ENCODE results near the gene NDUFB2. TPM values are rescaled to one million over a fixed set of nuclear protein-coding genes. Genes with fewer than 3 reads are reported as not detected.
A peak's percentile ranks its signal among the peaks of the same experiment; 100 is the strongest.
"Not testable (repeated sequence)": the region's sequence is repeated elsewhere in the genome, so short reads cannot be mapped to it uniquely, and the experiment has no call there.

Gene NDUFB2
- polyA plus RNA-seq (2013, experiment 1 of 2; ENCODE audit: insufficient read length): 185 TPM
- 170 TPM for polyA plus RNA-seq (2013, experiment 2 of 2; ENCODE audit: insufficient read length)

- DNase-seq: peak; percentile 84
Observed at GRCh38 chr7:140696680-140697446, at the start of gene NDUFB2. TSS of gene NDUFB2 (plus strand) at chr7:140696708. CDS start at chr7:140696745, 37 bp downstream.

- peak; percentile 54 for DNase-seq
Observed at GRCh38 chr7:140646931-140647647, 49.4 kb upstream of the NDUFB2 start.

GRCh38 chr7:140649556-140650205 lies 46.8 kb upstream of the NDUFB2 start:
- peak; percentile 50 for DNase-seq

GRCh38 chr7:140650367-140650766 lies 46.1 kb upstream of the NDUFB2 start:
- no peak for DNase-seq

- DNase-seq: peak; percentile 84
Observed at GRCh38 chr7:140653319-140654108, 43.0 kb upstream of the NDUFB2 start.

GRCh38 chr7:140654109-140654387 lies 42.5 kb upstream of the NDUFB2 start:
- no peak for DNase-seq

GRCh38 chr7:140654661-140655060 lies 41.8 kb upstream of the NDUFB2 start:
- no peak for DNase-seq

- DNase-seq: no peak
Observed at GRCh38 chr7:140655511-140656408, 40.7 kb upstream of the NDUFB2 start.

GRCh38 chr7:140656548-140657515 lies 39.7 kb upstream of the NDUFB2 start:
- DNase-seq: peak; percentile 64

GRCh38 chr7:140657891-140658290 lies 38.6 kb upstream of the NDUFB2 start:
- no peak for DNase-seq

GRCh38 chr7:140659856-140660255 lies 36.7 kb upstream of the NDUFB2 start:
- peak; percentile 60 for DNase-seq

GRCh38 chr7:140661124-140661523 lies 35.4 kb upstream of the NDUFB2 start:
- DNase-seq: no peak

- not testable (repeated sequence) for DNase-seq
Observed at GRCh38 chr7:140662938-140663337, 33.6 kb upstream of the NDUFB2 start.

- DNase-seq: no peak
Observed at GRCh38 chr7:140667476-140667875, 29.0 kb upstream of the NDUFB2 start.

- DNase-seq: no peak
Observed at GRCh38 chr7:140668641-140669040, 27.9 kb upstream of the NDUFB2 start.

GRCh38 chr7:140669352-140669751 lies 27.2 kb upstream of the NDUFB2 start:
- no peak for DNase-seq

GRCh38 chr7:140669862-140670261 lies 26.6 kb upstream of the NDUFB2 start:
- DNase-seq: not testable (repeated sequence)

- DNase-seq: no peak
Observed at GRCh38 chr7:140670343-140670935, 26.1 kb upstream of the NDUFB2 start.

GRCh38 chr7:140671966-140672365 lies 24.5 kb upstream of the NDUFB2 start:
- DNase-seq: no peak
